ENCODE data around the gene TMEM14A. TPM values are rescaled to one million over a fixed set of nuclear protein-coding genes. Genes with fewer than 3 reads are reported as not detected.

Gene TMEM14A
- total RNA-seq, 1 donor from 2014 or later: 37.3 TPM

DNA sequence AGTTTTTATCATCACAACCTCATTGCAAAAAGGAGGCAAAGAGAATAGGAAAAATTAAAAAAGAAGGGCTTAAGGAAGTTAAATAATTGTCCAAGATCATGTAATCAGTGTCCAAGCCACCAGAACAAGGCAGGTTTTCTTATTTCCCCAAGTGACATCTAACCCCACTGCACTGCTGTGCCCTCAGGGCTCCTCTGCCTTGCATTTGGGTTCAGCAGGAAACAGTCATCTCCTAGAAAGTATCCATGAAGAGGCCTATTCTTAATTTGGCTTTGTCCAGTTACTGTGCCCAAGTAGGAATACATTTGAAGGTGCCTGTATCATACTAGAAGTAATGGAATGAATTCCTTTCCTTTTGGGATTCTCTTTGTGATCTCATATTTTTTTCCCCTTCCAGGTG, 10.5 kb downstream of the TMEM14A start:
- DNase-seq (ENCODE audit: extremely low spot score, unreplicated experiment): no peak
- no peak overlapping the region for H3K4me3 Mint-ChIP-seq
- H3K4me1 Mint-ChIP-seq (ENCODE audit: unreplicated experiment): no peaks in the 10 kb centered on the region
- H3K27ac Mint-ChIP-seq: no peak overlapping the region
- H3K27me3 Mint-ChIP-seq: no peaks in the 10 kb centered on the region
- peaks cover 21% of the 10 kb centered on the region for H3K36me3 Mint-ChIP-seq
- TF ChIP-seq, protein P1, sequence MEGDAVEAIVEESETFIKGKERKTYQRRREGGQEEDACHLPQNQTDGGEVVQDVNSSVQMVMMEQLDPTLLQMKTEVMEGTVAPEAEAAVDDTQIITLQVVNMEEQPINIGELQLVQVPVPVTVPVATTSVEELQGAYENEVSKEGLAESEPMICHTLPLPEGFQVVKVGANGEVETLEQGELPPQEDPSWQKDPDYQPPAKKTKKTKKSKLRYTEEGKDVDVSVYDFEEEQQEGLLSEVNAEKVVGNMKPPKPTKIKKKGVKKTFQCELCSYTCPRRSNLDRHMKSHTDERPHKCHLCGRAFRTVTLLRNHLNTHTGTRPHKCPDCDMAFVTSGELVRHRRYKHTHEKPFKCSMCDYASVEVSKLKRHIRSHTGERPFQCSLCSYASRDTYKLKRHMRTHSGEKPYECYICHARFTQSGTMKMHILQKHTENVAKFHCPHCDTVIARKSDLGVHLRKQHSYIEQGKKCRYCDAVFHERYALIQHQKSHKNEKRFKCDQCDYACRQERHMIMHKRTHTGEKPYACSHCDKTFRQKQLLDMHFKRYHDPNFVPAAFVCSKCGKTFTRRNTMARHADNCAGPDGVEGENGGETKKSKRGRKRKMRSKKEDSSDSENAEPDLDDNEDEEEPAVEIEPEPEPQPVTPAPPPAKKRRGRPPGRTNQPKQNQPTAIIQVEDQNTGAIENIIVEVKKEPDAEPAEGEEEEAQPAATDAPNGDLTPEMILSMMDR (conservative IDR thresholded peaks at IDR 0.05): no peak
- H3K9me3 Mint-ChIP-seq: no peaks in the 10 kb centered on the region

DNA sequence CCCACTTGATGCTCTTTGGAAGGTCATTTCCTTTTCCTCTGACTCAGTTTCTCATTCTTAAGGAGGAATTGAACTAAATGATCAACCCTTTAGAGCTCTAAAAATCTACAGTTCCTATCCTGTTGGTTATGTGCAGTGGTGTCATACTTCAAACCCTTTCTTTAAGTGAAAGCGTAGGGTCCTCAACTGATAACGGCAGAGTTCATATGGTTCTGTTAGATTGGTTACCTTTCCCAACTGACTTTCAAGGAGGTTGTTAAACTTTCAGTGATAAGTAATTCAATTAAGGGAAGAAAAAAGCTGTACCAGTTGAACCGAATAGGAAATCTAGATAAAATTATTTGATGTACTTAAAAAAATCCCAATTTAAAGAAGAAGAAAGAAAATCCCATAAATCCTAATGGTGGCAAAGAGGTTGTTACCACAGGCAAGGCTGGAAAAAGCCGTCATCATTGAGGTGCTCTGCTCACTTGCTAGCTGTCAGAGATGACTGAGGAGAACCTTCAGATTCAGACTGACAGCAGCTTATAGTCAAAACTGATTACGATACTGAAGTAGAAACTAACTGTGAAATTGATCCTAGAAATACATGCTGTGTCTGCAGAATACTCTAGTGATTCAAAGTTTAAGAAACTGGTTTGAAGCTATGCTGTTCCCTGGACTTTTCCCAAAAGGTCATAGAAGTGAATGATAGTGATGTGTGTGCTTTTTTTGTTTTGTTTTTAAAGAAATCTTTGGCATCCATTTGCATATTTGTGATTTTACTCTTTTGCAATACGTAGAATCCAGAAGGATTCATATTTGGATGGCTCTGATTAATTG, 16.2 kb downstream of the TMEM14A start:
- TF ChIP-seq, protein P1 (conservative IDR thresholded peaks at IDR 0.05): no peak
- no peak overlapping the region for H3K4me3 Mint-ChIP-seq
- no peaks in the 10 kb centered on the region for H3K9me3 Mint-ChIP-seq
- H3K27ac Mint-ChIP-seq: no peak overlapping the region
- no peak for DNase-seq (ENCODE audit: extremely low spot score, unreplicated experiment)
- no peaks in the 10 kb centered on the region for H3K4me1 Mint-ChIP-seq (ENCODE audit: unreplicated experiment)
- peaks cover 13% of the 10 kb centered on the region for H3K36me3 Mint-ChIP-seq
- H3K27me3 Mint-ChIP-seq: no peaks in the 10 kb centered on the region

DNA sequence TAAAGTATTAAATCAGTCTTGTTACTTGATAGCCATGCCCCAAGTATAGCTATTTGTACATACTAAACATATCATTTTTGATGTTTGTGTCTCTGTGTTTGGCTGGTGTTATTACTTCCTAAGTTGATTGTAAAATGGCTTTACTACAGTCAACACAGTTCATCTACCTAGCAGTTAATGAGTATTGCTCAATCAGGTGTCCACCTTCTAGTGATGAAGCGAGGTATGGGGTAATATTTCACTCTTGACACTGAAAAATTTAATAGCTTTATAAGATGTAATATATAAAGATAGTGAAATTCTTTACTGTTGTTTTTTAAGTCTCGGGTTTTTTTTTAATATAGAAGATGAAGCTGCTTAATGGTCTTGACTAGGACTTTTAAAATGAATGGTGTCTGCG, 18.9 kb downstream of the TMEM14A start:
- no peak for DNase-seq (ENCODE audit: extremely low spot score, unreplicated experiment)
- H3K27me3 Mint-ChIP-seq: no peaks in the 10 kb centered on the region
- no peaks in the 10 kb centered on the region for H3K9me3 Mint-ChIP-seq
- H3K4me1 Mint-ChIP-seq (ENCODE audit: unreplicated experiment): no peaks in the 10 kb centered on the region
- H3K27ac Mint-ChIP-seq: no peak overlapping the region
- H3K4me3 Mint-ChIP-seq: no peak overlapping the region
- TF ChIP-seq, protein P1 (conservative IDR thresholded peaks at IDR 0.05): no peak
- peaks cover 3% of the 10 kb centered on the region for H3K36me3 Mint-ChIP-seq

DNA sequence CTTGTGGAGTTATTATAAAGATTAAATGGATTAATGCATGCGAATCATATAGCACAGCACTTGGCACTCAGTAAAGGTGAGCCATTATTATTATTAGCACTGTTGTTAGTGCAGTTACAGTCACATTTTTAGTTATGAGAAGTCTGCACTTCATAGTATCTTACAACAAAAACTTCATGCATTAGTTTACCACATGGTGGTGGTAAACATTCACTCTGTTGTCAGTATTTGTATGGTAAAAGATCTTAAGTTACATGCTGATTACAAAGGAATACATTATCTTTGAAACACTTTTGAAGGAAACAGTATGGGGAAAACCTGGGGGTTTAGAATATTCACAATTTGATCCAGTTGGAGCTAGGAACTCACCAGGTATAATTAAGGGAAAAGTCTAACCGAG, 20.8 kb downstream of the TMEM14A start:
- TF ChIP-seq, protein P1 (conservative IDR thresholded peaks at IDR 0.05): no peak
- Mint-ChIP-seq H3K36me3 (no peaks in the 10 kb centered on the region), H3K4me1 (ENCODE audit: unreplicated experiment) (no peaks in the 10 kb centered on the region)

DNA sequence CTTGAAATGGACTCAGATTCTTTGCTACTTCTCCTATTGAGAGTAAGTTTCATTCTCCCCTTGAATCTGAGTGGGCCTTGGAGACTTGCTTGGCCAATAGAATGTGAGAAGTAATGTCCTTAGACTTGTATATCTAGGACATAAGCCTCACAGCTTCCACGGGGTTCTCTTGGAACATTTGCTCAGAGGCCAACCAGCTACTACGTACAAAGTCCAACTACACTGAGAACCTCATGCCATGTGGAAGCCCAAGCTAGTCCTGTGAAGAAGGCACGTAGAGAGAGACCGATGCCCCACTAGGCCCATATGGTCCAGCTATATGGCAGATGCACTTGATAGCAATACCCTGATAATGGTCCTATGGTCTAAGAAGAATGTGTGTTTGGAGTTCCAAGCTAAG, 22.9 kb downstream of the TMEM14A start:
- Mint-ChIP-seq H3K27me3 (no peaks in the 10 kb centered on the region), H3K4me1 (ENCODE audit: unreplicated experiment) (no peaks in the 10 kb centered on the region), H3K4me3 (no peak overlapping the region), H3K27ac (no peak overlapping the region), H3K36me3 (no peaks in the 10 kb centered on the region), H3K9me3 (no peaks in the 10 kb centered on the region)
- DNase-seq (ENCODE audit: extremely low spot score, unreplicated experiment): no peak
- TF ChIP-seq, protein P1 (conservative IDR thresholded peaks at IDR 0.05): no peak

More for the DNA sequence above, 20.8 kb downstream of the TMEM14A start:
- DNase-seq (ENCODE audit: extremely low spot score, unreplicated experiment): no peak
- Mint-ChIP-seq H3K27ac (no peak overlapping the region), H3K27me3 (no peaks in the 10 kb centered on the region), H3K9me3 (no peaks in the 10 kb centered on the region), H3K4me3 (no peak overlapping the region)

All from type B pancreatic cell (in vitro differentiated cells).